HEK293 (cell line): Measurements from ENCODE around the gene VIPR2.

Experiments used
- CTCF ChIA-PET: fragments of 350-600 bp; formaldehyde crosslinking; extraction: SDS; loops from one replicate; lab custom pipeline; 2021; ENCODE audit warnings: antibody characterized with exemption; lab: Yijun Ruan, JAX
- POLR2A ChIA-PET: fragments of 300-600 bp; formaldehyde crosslinking; extraction: SDS; loops from one replicate; lab custom pipeline; 2020; ENCODE audit warnings: antibody characterized with exemption, inconsistent platforms; lab: Yijun Ruan, JAX
- H3K27ac ChIP-seq: fragments of 200-500 bp; sonication (Bioruptor generic); 2 replicates; pipeline ENCODE4 v1.5.1; 2014; ENCODE audit warnings: low read depth, low read length, control low read depth, inconsistent platforms; ENCODE audit errors: extremely low read depth
- H3K36me3 ChIP-seq, 2 experiments: fragments of 200-500 bp in 1 of 2; sonication (Bioruptor generic) in 1 of 2; 1 replicate in 1 of 2; 2 replicates in 1 of 2; pipeline ENCODE4 v1.5.1; 2014 to 2017; ENCODE audit warnings: inconsistent platforms in 2 of 2, low read length in 2 of 2; ENCODE audit not compliant: control insufficient read depth in 2 of 2, insufficient read depth in 1 of 2
- H3K4me1 ChIP-seq: fragments of 200-500 bp; sonication (Bioruptor generic); 2 replicates; pipeline ENCODE4 v1.5.1; 2014; ENCODE audit warnings: mild to moderate bottlenecking, low read length, inconsistent platforms; ENCODE audit not compliant: control insufficient read depth, insufficient read depth
- H3K4me3 ChIP-seq: 2 replicates; pipeline ENCODE4 v1.5.1; 2011; ENCODE audit warnings: low read depth, mild to moderate bottlenecking, control low read depth, low read length, moderate library complexity
- H3K9me3 ChIP-seq: fragments of 200-500 bp; sonication (Bioruptor generic); 2 replicates; pipeline ENCODE4 v1.5.1; 2014; ENCODE audit warnings: low read depth, low read length, inconsistent platforms; ENCODE audit not compliant: control insufficient read depth, insufficient read depth
- HOXD13 ChIP-seq: sonication (generic); formaldehyde crosslinking; IDR thresholded peaks from 2 replicates; pipeline ENCODE4 v1.8.0; 2022; ENCODE audit warnings: missing genetic modification reagents, borderline replicate concordance
- IKZF3 ChIP-seq: fragments of 450-650 bp; IDR thresholded peaks from 2 replicates; pipeline ENCODE4 v1.5.0; 2018; ENCODE audit warnings: missing biosample characterization, mild to moderate bottlenecking, missing genetic modification characterization, moderate library complexity
- KLF7 ChIP-seq: fragments of 450-650 bp; formaldehyde crosslinking; IDR thresholded peaks from 2 replicates; pipeline ENCODE4 v1.5.1; 2016; ENCODE audit warnings: missing biosample characterization, missing genetic modification characterization, borderline replicate concordance
- MZF1 ChIP-seq: fragments of 450-650 bp; formaldehyde crosslinking; IDR thresholded peaks from 2 replicates; pipeline ENCODE4 v1.5.1; 2017; ENCODE audit warnings: missing biosample characterization, missing genetic modification characterization, borderline replicate concordance
- SETDB1 ChIP-seq: IDR thresholded peaks from one replicate; pipeline ENCODE4 v1.6.1; 2017; ENCODE audit warnings: mild to moderate bottlenecking, low read length, moderate library complexity, mixed read lengths; ENCODE audit not compliant: insufficient read length
- TRIM28 ChIP-seq: IDR thresholded peaks from 2 replicates; pipeline ENCODE4 v1.6.1; 2011; ENCODE audit warnings: low read length, control low read depth, borderline replicate concordance
- WT1 ChIP-seq: fragments of 450-650 bp; formaldehyde crosslinking; IDR thresholded peaks from 2 replicates; pipeline ENCODE4 v1.5.1; 2016; ENCODE audit warnings: missing biosample characterization, missing genetic modification characterization
- YY1 ChIP-seq: fragments of 450-650 bp; formaldehyde crosslinking; IDR thresholded peaks from 2 replicates; pipeline ENCODE4 v1.5.1; 2018; ENCODE audit warnings: missing biosample characterization, missing genetic modification characterization
- ZNF155 ChIP-seq: fragments of 450-650 bp; formaldehyde crosslinking; IDR thresholded peaks from 2 replicates; pipeline ENCODE4 v1.5.1; 2016; ENCODE audit warnings: missing biosample characterization, missing genetic modification characterization
- ZNF16 ChIP-seq: fragments of 450-650 bp; formaldehyde crosslinking; IDR thresholded peaks from 2 replicates; pipeline ENCODE4 v1.5.1; 2016; ENCODE audit warnings: low read depth, missing biosample characterization, missing genetic modification characterization
- ZNF184 ChIP-seq: fragments of 450-650 bp; IDR thresholded peaks from 2 replicates; pipeline ENCODE4 v1.5.1; 2018; ENCODE audit warnings: missing biosample characterization, mild to moderate bottlenecking, missing genetic modification characterization
- ZNF23 ChIP-seq: fragments of 450-650 bp; formaldehyde crosslinking; IDR thresholded peaks from 2 replicates; pipeline ENCODE4 v1.5.1; 2016; ENCODE audit warnings: missing biosample characterization, missing genetic modification characterization, borderline replicate concordance
- ZNF239 ChIP-seq: fragments of 450-650 bp; formaldehyde crosslinking; IDR thresholded peaks from 2 replicates; pipeline ENCODE4 v1.5.1; 2016; ENCODE audit warnings: missing biosample characterization, missing genetic modification characterization
- ZNF404 ChIP-seq: fragments of 450-650 bp; formaldehyde crosslinking; IDR thresholded peaks from 2 replicates; pipeline ENCODE4 v1.5.1; 2017; ENCODE audit warnings: missing biosample characterization, missing genetic modification characterization
- ZNF473 ChIP-seq: fragments of 450-650 bp; formaldehyde crosslinking; IDR thresholded peaks from 2 replicates; pipeline ENCODE4 v1.5.1; 2017; ENCODE audit warnings: missing biosample characterization, missing genetic modification characterization
- ZNF530 ChIP-seq: fragments of 450-650 bp; formaldehyde crosslinking; IDR thresholded peaks from 2 replicates; pipeline ENCODE4 v1.5.1; 2016; ENCODE audit warnings: low read depth, missing biosample characterization, missing genetic modification characterization
- ZNF626 ChIP-seq: fragments of 450-650 bp; sonication (Bioruptor Pico); formaldehyde crosslinking; IDR thresholded peaks from 2 replicates; pipeline ENCODE4 v1.5.1; 2018; ENCODE audit warnings: missing biosample characterization, missing genetic modification characterization, inconsistent platforms
- ZNF660 ChIP-seq: fragments of 450-650 bp; IDR thresholded peaks from 2 replicates; pipeline ENCODE4 v1.5.1; 2018; ENCODE audit warnings: missing biosample characterization, mild to moderate bottlenecking, missing genetic modification characterization
- ZNF768 ChIP-seq: fragments of 450-650 bp; formaldehyde crosslinking; IDR thresholded peaks from 2 replicates; pipeline ENCODE4 v1.5.1; 2018; ENCODE audit warnings: missing biosample characterization, mild to moderate bottlenecking, missing genetic modification characterization
- ZSCAN16 ChIP-seq: fragments of 450-650 bp; formaldehyde crosslinking; IDR thresholded peaks from 2 replicates; pipeline ENCODE4 v1.5.1; 2016; ENCODE audit warnings: missing biosample characterization, missing genetic modification characterization
- ZSCAN23 ChIP-seq: fragments of 450-650 bp; formaldehyde crosslinking; IDR thresholded peaks from 2 replicates; pipeline ENCODE4 v1.5.1; 2016; ENCODE audit warnings: missing biosample characterization, missing genetic modification characterization
- TF ChIP-seq, protein P1 (sequence below): fragments of 450-650 bp; formaldehyde crosslinking; IDR thresholded peaks from 2 replicates; pipeline ENCODE4 v1.5.1; 2017; ENCODE audit warnings: missing biosample characterization, missing genetic modification characterization
- TF ChIP-seq, protein P2 (sequence below): fragments of 450-650 bp; formaldehyde crosslinking; IDR thresholded peaks from 2 replicates; pipeline ENCODE4; 2016; ENCODE audit warnings: missing biosample characterization, missing genetic modification characterization

VIPR2 gene

DNA sequence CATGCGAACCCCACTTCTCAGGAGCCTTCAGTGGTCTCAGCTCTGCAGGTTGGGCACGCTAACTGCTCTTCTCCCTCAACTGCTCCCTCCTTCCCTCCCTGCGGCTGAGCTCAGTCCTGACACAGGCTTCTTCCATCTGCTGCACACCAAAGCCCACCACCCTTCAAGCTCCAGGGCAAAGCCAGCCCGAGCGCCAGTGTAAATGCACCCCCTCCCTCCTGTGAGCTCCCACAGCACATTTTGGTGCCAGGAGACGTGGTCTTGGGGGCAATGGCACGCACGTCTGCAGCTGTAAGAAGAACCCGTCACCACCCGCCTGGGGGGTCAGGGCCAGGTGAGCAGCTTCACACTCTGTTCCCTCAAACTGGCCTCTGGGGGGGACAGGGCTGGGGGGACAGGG lies 15.9 kb downstream of the VIPR2 start:
- CTCF ChIA-PET: no interaction called here
- H3K9me3 ChIP-seq: no peaks in the 10 kb centered on the region
- no peak overlapping the region for H3K27ac ChIP-seq
- TF ChIP-seq ZNF660 (tag by site-specific recombination) (no peak), YY1 (tag by site-specific recombination) (no peak), ZNF473 (tag by site-specific recombination) (no peak), ZNF16 (tag by site-specific recombination) (no peak), ZNF184 (tag by site-specific recombination) (no peak), MZF1 (tag by site-specific recombination) (no peak), ZNF23 (tag by site-specific recombination) (no peak), KLF7 (tag by site-specific recombination) (no peak), ZSCAN23 (tag by site-specific recombination) (no peak), HOXD13 (CRISPR knock-in tag) (no peak), WT1 (tag by site-specific recombination) (no peak), ZNF768 (tag by site-specific recombination) (no peak)
- TF ChIP-seq, protein P1, sequence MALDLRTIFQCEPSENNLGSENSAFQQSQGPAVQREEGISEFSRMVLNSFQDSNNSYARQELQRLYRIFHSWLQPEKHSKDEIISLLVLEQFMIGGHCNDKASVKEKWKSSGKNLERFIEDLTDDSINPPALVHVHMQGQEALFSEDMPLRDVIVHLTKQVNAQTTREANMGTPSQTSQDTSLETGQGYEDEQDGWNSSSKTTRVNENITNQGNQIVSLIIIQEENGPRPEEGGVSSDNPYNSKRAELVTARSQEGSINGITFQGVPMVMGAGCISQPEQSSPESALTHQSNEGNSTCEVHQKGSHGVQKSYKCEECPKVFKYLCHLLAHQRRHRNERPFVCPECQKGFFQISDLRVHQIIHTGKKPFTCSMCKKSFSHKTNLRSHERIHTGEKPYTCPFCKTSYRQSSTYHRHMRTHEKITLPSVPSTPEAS (tag by site-specific recombination): no peak
- POLR2A ChIA-PET: no interaction called here
- H3K36me3 ChIP-seq: no peaks in the 10 kb centered on the region
- no peaks in the 10 kb centered on the region for H3K4me1 ChIP-seq
- H3K4me3 ChIP-seq: no peak overlapping the region

- ChIA-PET POLR2A (no interaction called here), CTCF (no interaction called here)
- no peak overlapping the region for H3K27ac ChIP-seq
- H3K4me1 ChIP-seq: no peaks in the 10 kb centered on the region
- H3K9me3 ChIP-seq: no peaks in the 10 kb centered on the region
- no peak overlapping the region for H3K4me3 ChIP-seq
- H3K36me3 ChIP-seq: no peaks in the 10 kb centered on the region
- no peak for TF ChIP-seq ZNF239
- no peak for TF ChIP-seq ZNF184 (tag by site-specific recombination)
- TF ChIP-seq ZNF530: no peak
- TF ChIP-seq, protein P2, sequence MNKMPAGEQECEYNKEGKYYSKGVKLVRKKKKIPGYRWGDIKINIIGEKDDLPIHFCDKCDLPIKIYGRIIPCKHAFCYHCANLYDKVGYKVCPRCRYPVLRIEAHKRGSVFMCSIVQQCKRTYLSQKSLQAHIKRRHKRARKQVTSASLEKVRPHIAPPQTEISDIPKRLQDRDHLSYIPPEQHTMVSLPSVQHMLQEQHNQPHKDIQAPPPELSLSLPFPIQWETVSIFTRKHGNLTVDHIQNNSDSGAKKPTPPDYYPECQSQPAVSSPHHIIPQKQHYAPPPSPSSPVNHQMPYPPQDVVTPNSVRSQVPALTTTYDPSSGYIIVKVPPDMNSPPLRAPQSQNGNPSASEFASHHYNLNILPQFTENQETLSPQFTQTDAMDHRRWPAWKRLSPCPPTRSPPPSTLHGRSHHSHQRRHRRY (tag by site-specific recombination): no peak
- TF ChIP-seq, all 188 proteins: peak for 0
Observed at GRCh38 chr7:159127691-159128642, 16.7 kb downstream of the VIPR2 start.

DNA sequence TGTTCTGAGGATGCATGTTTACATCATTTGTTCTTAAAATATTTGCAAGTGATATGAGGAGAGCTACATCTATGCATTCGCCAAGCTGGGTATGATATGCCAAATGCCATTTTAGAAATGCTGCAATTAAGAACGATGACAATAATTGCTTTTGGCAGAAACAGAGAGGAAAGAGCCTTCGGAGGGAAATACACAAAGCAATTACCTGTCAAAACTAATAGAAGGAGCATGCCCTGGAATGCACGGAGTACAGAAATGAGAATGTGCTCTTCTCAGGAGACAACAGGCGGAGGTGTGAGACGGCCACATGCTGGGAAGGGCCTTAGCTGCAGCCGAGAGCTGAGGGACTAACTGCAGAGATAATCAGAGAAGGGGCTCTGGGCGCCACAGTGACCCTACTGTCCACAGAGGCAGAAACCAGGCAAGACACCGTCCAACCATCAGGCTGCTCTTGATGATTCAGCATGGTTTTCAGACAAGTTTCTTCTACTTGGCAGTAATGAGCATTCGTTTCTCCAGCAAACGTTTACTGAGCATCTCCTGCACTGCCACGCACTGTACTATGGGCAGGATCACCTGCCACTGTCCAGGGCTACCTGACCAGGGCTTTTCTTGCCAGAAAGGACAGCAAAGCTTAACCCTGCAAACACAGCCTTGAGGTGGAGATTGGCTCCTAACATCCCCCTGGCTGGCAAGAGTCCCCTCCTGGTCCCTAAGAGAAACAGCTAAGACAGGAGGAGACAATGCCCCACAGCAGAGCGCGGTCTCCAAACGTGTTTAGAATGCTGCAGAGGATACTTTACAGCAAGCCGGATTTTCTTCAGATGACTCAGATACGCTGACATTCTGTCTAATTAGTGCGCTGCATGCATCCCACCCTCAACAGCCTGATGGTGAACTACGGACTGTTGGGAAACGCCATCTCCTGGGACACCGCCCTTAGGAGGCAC lies 18.1 kb downstream of the VIPR2 start:
- TF ChIP-seq IKZF3 (tag by site-specific recombination): no peak
- TF ChIP-seq ZSCAN16: no peak
- no peak for TF ChIP-seq SETDB1
- no peak for TF ChIP-seq ZNF626
- TF ChIP-seq TRIM28: no peak
- no peak for TF ChIP-seq ZNF155 (tag by site-specific recombination)
- no peak for TF ChIP-seq ZNF404 (tag by site-specific recombination)
- no peak overlapping the region for H3K27ac ChIP-seq
- ChIA-PET CTCF (no interaction called here), POLR2A (no interaction called here)
- H3K36me3 ChIP-seq: no peaks in the 10 kb centered on the region
- H3K4me3 ChIP-seq: no peak overlapping the region
- H3K4me1 ChIP-seq: no peaks in the 10 kb centered on the region
- H3K9me3 ChIP-seq: no peaks in the 10 kb centered on the region
